ENCODE measurements around the gene ACOT11. TPM values are rescaled to one million over a fixed set of nuclear protein-coding genes. Genes with fewer than 3 reads are reported as not detected.

The ACOT11 gene
- total RNA-seq, 1 experiment from 2014 or later = not detected

- Histone ChIP-seq H3K79me2 (ENCODE audit: low read length) (no peaks in the 10 kb centered on the region), H3K9ac (ENCODE audit: low read length) (no peak overlapping the region), H3K36me3 (ENCODE audit: insufficient read depth, low read length) (no peaks in the 10 kb centered on the region), H3K9me3 (ENCODE audit: low read length) (no peaks in the 10 kb centered on the region), H3K27ac (ENCODE audit: low read length) (no peak overlapping the region), H3K9me2 (replicated peaks; ENCODE audit: insufficient read depth, low read length) (no peaks in the 10 kb centered on the region), H3K4me3 (ENCODE audit: low read length) (no peak overlapping the region), H3K4me2 (ENCODE audit: low read depth, low read length, poor library complexity, severe bottlenecking) (no peak overlapping the region), H2AFZ (ENCODE audit: low read length) (no peak overlapping the region), H3K4me1 (ENCODE audit: low read length) (no peaks in the 10 kb centered on the region), H4K20me1 (ENCODE audit: insufficient read depth, low read depth, low read length) (no peaks in the 10 kb centered on the region), H3K27me3 (ENCODE audit: low read length) (no peaks in the 10 kb centered on the region)
- DNase-seq = no peak
Observed at GRCh38 chr1:54594463-54594862, 46.4 kb downstream of the ACOT11 start.

DNA sequence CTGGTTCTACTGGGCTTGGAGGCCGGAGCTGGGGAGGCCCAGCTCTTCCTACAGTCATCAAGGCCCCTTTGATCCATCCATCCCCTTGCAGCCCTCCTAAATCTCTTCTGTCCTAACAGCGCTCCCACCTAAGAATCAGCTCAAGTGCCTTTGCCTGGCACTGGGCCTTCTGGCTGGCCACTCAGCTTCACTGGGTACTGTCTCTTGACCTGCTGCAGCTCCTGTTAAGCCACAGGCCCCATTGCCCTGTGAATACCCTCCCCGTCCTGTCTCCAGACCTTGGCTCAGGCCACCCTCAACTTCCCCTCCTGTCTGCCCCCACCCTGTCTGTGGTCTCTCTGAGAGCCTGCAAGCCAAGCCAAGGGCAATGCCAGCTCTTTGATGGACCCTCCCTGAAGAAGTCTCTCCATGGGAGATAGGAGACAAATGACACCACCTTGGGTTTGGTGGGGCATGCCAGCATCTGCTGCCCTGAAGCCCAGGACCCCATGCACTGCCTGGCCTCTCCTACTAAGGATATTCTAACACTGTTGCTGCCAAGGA, 48.0 kb downstream of the ACOT11 start:
- DNase-seq = no peak
- H4K20me1 ChIP-seq (ENCODE audit: insufficient read depth, low read depth, low read length) = no peaks in the 10 kb centered on the region
- H3K79me2 ChIP-seq (ENCODE audit: low read length) = no peaks in the 10 kb centered on the region
- no peak overlapping the region for H3K27ac ChIP-seq (ENCODE audit: low read length)
- no peaks in the 10 kb centered on the region for H3K36me3 ChIP-seq (ENCODE audit: insufficient read depth, low read length)
- no peak overlapping the region for H3K4me2 ChIP-seq (ENCODE audit: low read depth, low read length, poor library complexity, severe bottlenecking)
- no peak overlapping the region for H3K4me3 ChIP-seq (ENCODE audit: low read length)
- no peak overlapping the region for H3K9ac ChIP-seq (ENCODE audit: low read length)
- H3K4me1 ChIP-seq (ENCODE audit: low read length) = no peaks in the 10 kb centered on the region
- no peaks in the 10 kb centered on the region for H3K9me3 ChIP-seq (ENCODE audit: low read length)
- no peaks in the 10 kb centered on the region for H3K27me3 ChIP-seq (ENCODE audit: low read length)
- no peaks in the 10 kb centered on the region for H3K9me2 ChIP-seq (replicated peaks; ENCODE audit: insufficient read depth, low read length)
- no peak overlapping the region for H2AFZ ChIP-seq (ENCODE audit: low read length)

- Histone ChIP-seq H3K4me3 (ENCODE audit: low read length) (no peak overlapping the region), H3K4me1 (ENCODE audit: low read length) (no peaks in the 10 kb centered on the region), H2AFZ (ENCODE audit: low read length) (no peak overlapping the region), H3K79me2 (ENCODE audit: low read length) (no peaks in the 10 kb centered on the region), H3K27ac (ENCODE audit: low read length) (no peak overlapping the region), H3K36me3 (ENCODE audit: insufficient read depth, low read length) (no peaks in the 10 kb centered on the region), H4K20me1 (ENCODE audit: insufficient read depth, low read depth, low read length) (no peaks in the 10 kb centered on the region), H3K4me2 (ENCODE audit: low read depth, low read length, poor library complexity, severe bottlenecking) (no peak overlapping the region), H3K9me3 (ENCODE audit: low read length) (no peaks in the 10 kb centered on the region), H3K9me2 (replicated peaks; ENCODE audit: insufficient read depth, low read length) (no peaks in the 10 kb centered on the region), H3K9ac (ENCODE audit: low read length) (no peak overlapping the region), H3K27me3 (ENCODE audit: low read length) (no peaks in the 10 kb centered on the region)
- DNase-seq = no peak
Observed at GRCh38 chr1:54596756-54597155, 48.7 kb downstream of the ACOT11 start.

- no peaks in the 10 kb centered on the region for H3K79me2 ChIP-seq (ENCODE audit: low read length)
- H2AFZ ChIP-seq (ENCODE audit: low read length) = no peak overlapping the region
- H3K4me2 ChIP-seq (ENCODE audit: low read depth, low read length, poor library complexity, severe bottlenecking) = no peak overlapping the region
- H3K9me3 ChIP-seq (ENCODE audit: low read length) = no peaks in the 10 kb centered on the region
- no peak overlapping the region for H3K4me3 ChIP-seq (ENCODE audit: low read length)
- no peaks in the 10 kb centered on the region for H3K27me3 ChIP-seq (ENCODE audit: low read length)
- H3K27ac ChIP-seq (ENCODE audit: low read length) = no peak overlapping the region
- H4K20me1 ChIP-seq (ENCODE audit: insufficient read depth, low read depth, low read length) = no peaks in the 10 kb centered on the region
- no peak overlapping the region for H3K9ac ChIP-seq (ENCODE audit: low read length)
- DNase-seq = no peak
- H3K9me2 ChIP-seq (replicated peaks; ENCODE audit: insufficient read depth, low read length) = no peaks in the 10 kb centered on the region
- no peaks in the 10 kb centered on the region for H3K36me3 ChIP-seq (ENCODE audit: insufficient read depth, low read length)
- no peaks in the 10 kb centered on the region for H3K4me1 ChIP-seq (ENCODE audit: low read length)
Observed at GRCh38 chr1:54597455-54598030, 49.5 kb downstream of the ACOT11 start.

- no peak for DNase-seq
- H2AFZ ChIP-seq (ENCODE audit: low read length) = no peak overlapping the region
- H3K79me2 ChIP-seq (ENCODE audit: low read length) = no peaks in the 10 kb centered on the region
- H3K4me2 ChIP-seq (ENCODE audit: low read depth, low read length, poor library complexity, severe bottlenecking) = no peak overlapping the region
- H3K9me3 ChIP-seq (ENCODE audit: low read length) = no peaks in the 10 kb centered on the region
- H3K4me3 ChIP-seq (ENCODE audit: low read length) = no peak overlapping the region
- no peaks in the 10 kb centered on the region for H4K20me1 ChIP-seq (ENCODE audit: insufficient read depth, low read depth, low read length)
- no peak overlapping the region for H3K9ac ChIP-seq (ENCODE audit: low read length)
- no peaks in the 10 kb centered on the region for H3K27me3 ChIP-seq (ENCODE audit: low read length)
- H3K9me2 ChIP-seq (replicated peaks; ENCODE audit: insufficient read depth, low read length) = no peaks in the 10 kb centered on the region
- H3K4me1 ChIP-seq (ENCODE audit: low read length) = no peaks in the 10 kb centered on the region
- no peaks in the 10 kb centered on the region for H3K36me3 ChIP-seq (ENCODE audit: insufficient read depth, low read length)
- H3K27ac ChIP-seq (ENCODE audit: low read length) = no peak overlapping the region
Observed at GRCh38 chr1:54599211-54599823, 51.3 kb downstream of the ACOT11 start.

DNA sequence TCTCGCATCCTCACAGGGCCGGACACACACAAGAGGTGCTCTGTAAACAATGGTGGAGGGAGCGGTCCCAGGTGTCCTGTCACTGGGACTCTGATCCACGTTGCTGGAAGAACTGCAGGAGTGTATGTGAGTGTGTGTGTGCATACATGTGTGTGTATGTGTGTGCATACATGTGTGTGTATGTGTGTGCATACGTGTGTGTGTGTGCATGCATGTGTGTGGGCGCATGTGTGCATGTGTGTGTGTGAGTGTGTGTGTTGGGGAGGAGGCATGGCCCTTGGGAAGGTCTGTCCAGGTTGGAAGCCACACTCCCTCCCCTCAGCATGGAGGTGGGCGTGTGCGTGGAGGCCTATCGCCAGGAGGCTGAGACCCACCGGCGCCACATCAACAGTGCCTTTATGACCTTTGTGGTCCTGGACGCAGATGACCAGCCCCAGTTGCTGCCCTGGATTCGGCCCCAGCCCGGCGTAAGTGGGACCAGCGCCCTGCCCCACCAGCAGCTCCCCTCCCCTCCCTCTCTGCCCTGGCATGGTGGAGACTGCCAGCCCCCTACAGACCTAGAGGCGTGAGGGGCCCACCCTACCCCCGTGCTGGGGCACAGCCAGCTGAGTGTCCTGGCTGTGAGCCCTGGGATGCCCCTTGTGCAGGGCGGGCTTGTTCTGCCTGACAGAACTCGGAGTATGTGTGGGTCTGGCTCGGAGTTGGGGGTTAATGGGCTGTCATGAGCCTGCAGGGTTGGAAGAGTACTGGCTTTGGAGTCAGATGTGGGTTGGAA, 53.1 kb downstream of the ACOT11 start:
- H3K4me1 ChIP-seq (ENCODE audit: low read length) = no peaks in the 10 kb centered on the region
- no peak for DNase-seq
- H3K27me3 ChIP-seq (ENCODE audit: low read length) = no peaks in the 10 kb centered on the region
- H2AFZ ChIP-seq (ENCODE audit: low read length) = no peak overlapping the region
- no peaks in the 10 kb centered on the region for H3K9me3 ChIP-seq (ENCODE audit: low read length)
- H3K9me2 ChIP-seq (replicated peaks; ENCODE audit: insufficient read depth, low read length) = no peaks in the 10 kb centered on the region
- H3K27ac ChIP-seq (ENCODE audit: low read length) = no peak overlapping the region
- H3K4me3 ChIP-seq (ENCODE audit: low read length) = no peak overlapping the region
- no peak overlapping the region for H3K4me2 ChIP-seq (ENCODE audit: low read depth, low read length, poor library complexity, severe bottlenecking)
- H3K79me2 ChIP-seq (ENCODE audit: low read length) = no peaks in the 10 kb centered on the region
- H3K36me3 ChIP-seq (ENCODE audit: insufficient read depth, low read length) = no peaks in the 10 kb centered on the region
- H4K20me1 ChIP-seq (ENCODE audit: insufficient read depth, low read depth, low read length) = no peaks in the 10 kb centered on the region
- no peak overlapping the region for H3K9ac ChIP-seq (ENCODE audit: low read length)

- H3K9me3 ChIP-seq (ENCODE audit: low read length) = no peaks in the 10 kb centered on the region
- H2AFZ ChIP-seq (ENCODE audit: low read length) = no peak overlapping the region
- no peaks in the 10 kb centered on the region for H3K36me3 ChIP-seq (ENCODE audit: insufficient read depth, low read length)
- H3K27me3 ChIP-seq (ENCODE audit: low read length) = no peaks in the 10 kb centered on the region
- no peaks in the 10 kb centered on the region for H3K79me2 ChIP-seq (ENCODE audit: low read length)
- H3K4me3 ChIP-seq (ENCODE audit: low read length) = no peak overlapping the region
- no peak overlapping the region for H3K9ac ChIP-seq (ENCODE audit: low read length)
- no peak overlapping the region for H3K27ac ChIP-seq (ENCODE audit: low read length)
- no peak overlapping the region for H3K4me2 ChIP-seq (ENCODE audit: low read depth, low read length, poor library complexity, severe bottlenecking)
- H3K4me1 ChIP-seq (ENCODE audit: low read length) = no peaks in the 10 kb centered on the region
- no peaks in the 10 kb centered on the region for H4K20me1 ChIP-seq (ENCODE audit: insufficient read depth, low read depth, low read length)
- no peak for DNase-seq
- no peaks in the 10 kb centered on the region for H3K9me2 ChIP-seq (replicated peaks; ENCODE audit: insufficient read depth, low read length)
Observed at GRCh38 chr1:54601730-54602129, 53.7 kb downstream of the ACOT11 start.

- H3K4me1 ChIP-seq (ENCODE audit: low read length) = no peaks in the 10 kb centered on the region
- H3K79me2 ChIP-seq (ENCODE audit: low read length) = no peaks in the 10 kb centered on the region
- no peaks in the 10 kb centered on the region for H4K20me1 ChIP-seq (ENCODE audit: insufficient read depth, low read depth, low read length)
- no peak overlapping the region for H3K4me2 ChIP-seq (ENCODE audit: low read depth, low read length, poor library complexity, severe bottlenecking)
- no peak overlapping the region for H3K9ac ChIP-seq (ENCODE audit: low read length)
- H3K4me3 ChIP-seq (ENCODE audit: low read length) = no peak overlapping the region
- H3K9me3 ChIP-seq (ENCODE audit: low read length) = no peaks in the 10 kb centered on the region
- H3K27me3 ChIP-seq (ENCODE audit: low read length) = no peaks in the 10 kb centered on the region
- H3K27ac ChIP-seq (ENCODE audit: low read length) = no peak overlapping the region
- H3K9me2 ChIP-seq (replicated peaks; ENCODE audit: insufficient read depth, low read length) = no peaks in the 10 kb centered on the region
- no peak overlapping the region for H2AFZ ChIP-seq (ENCODE audit: low read length)
- H3K36me3 ChIP-seq (ENCODE audit: insufficient read depth, low read length) = no peaks in the 10 kb centered on the region
- no peak for DNase-seq
Observed at GRCh38 chr1:54602554-54602953, 54.5 kb downstream of the ACOT11 start.

All from Karpas-422 (cell line).